Gastroesophageal sphincter (tissue), 3 donors: ENCODE measurements around the gene GCN1.

Experiments
- CTCF ChIP-seq, 4 experiments: fragments of 200-600 bp in 2 of 4; fragments of 450-650 bp in 2 of 4; sonication (generic) in 1 of 4; IDR thresholded peaks; one replicate each; pipeline ENCODE4 v1.5.1; 2017 to 2019; ENCODE audit warnings: antibody characterized with exemption in 4 of 4, mild to moderate bottlenecking in 2 of 4, moderate library complexity in 2 of 4
- EP300 ChIP-seq: sonication (generic); formaldehyde crosslinking; IDR thresholded peaks from one replicate; pipeline ENCODE4 v1.6.1; 2017; ENCODE audit warnings: antibody characterized with exemption, mild to moderate bottlenecking

DNA sequence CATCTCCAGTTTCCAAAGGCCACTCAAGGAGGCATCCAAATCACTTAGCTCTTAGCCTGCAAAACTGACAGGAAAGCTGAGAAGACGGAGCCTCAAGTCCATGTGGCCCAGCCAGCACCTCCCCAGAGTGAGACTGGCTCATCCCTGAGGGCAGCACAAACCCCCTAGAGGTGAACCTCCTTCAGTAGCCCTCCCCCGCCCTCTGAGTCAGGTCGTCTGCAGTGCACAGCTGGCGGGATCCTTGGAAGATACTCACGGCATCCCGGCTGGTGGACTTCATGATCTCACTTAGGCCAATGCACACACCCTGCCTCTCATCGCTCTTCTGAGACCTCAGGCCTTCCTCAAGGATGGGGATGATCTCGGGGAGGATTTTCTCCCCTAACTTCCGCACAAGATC is 53.9 kb downstream of the GCN1 start:
- TF ChIP-seq CTCF (IDR thresholded peaks at IDR 0.05), result no peak
- no peak for TF ChIP-seq EP300
